ENCODE measurements around the gene STKLD1.

- no peak for TF ChIP-seq CTCF (IDR thresholded peaks at IDR 0.05)
- TF ChIP-seq POLR2A (IDR thresholded peaks at IDR 0.05), result no peak
Measured at GRCh38 chr9:133401588-133401987, 25.4 kb downstream of the STKLD1 start.
